ENCODE results near the gene LAPTM4A.
A peak's percentile ranks its signal among the peaks of the same experiment; 100 is the strongest.
"Not testable (repeated sequence)": the region's sequence is repeated elsewhere in the genome, so short reads cannot be mapped to it uniquely, and the experiment has no call there.

LAPTM4A gene

GRCh38 chr2:20051532-20052228 lies at the start of gene LAPTM4A:
TSS of gene LAPTM4A (minus strand) at chr2:20051628. CDS start at chr2:20051520, 108 bp downstream.
- peak; percentile 95 for DNase-seq

GRCh38 chr2:20100711-20101110 lies 49.3 kb upstream of the LAPTM4A start:
- no peak for DNase-seq

DNA sequence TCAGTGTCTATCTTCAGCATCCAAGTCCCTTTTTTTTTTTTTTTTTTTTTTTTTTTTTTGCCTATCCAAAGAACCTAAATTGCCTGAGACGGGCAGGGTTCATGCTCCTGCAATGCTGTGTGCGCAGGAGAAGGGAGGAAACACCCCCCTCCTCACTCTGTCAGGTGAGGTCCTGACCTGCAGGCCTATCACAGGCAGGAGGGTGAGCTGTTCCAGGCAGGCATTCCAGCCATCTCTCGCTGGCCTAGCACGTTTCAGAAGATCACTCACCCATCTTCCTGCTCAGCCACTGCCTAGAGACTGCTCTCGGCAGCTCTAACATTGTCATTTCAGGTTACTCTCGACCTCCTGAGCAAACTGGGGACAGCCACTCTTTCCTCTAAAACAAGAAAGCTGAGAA lies 48.4 kb upstream of the LAPTM4A start:
- no peak for DNase-seq

DNA sequence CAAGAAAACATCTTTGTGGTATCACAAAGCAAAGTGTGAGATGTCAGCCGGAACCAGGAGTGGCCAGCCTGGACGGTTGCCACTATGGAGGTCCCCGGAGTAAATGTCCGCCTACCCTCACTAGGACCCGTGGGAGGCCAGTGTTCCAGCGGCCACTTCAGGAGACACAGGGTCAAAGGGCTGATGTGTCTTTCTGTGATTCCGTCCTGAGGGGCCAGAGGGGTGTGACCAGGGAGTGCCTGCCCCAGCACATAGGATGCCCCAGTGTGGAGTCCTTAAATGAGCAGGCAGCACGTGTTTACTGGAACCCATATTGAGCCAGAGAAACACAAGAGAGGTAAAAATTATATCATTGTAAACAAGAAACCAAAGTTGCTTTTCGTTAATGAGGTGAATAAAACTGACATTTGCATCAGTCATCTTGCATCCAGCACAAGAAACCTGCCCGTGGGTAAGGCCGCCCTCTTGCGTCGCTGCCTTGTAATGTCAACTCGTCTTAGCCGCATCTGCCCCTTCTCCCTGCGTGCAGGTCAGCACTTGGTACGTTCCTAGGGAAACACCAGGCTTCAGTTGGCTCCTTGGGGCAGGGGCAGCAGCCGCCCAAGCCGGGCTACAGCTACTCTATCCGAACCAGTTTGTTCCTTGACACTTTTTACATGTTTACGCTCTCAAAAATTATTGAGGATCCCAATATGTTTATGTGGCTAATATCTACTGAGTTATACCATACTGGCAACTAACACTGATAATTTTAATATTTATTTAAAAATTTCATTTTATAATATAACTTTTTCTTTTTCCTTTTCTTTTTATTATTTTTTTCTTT lies 46.7 kb upstream of the LAPTM4A start:
- peak; percentile 88 for DNase-seq

DNA sequence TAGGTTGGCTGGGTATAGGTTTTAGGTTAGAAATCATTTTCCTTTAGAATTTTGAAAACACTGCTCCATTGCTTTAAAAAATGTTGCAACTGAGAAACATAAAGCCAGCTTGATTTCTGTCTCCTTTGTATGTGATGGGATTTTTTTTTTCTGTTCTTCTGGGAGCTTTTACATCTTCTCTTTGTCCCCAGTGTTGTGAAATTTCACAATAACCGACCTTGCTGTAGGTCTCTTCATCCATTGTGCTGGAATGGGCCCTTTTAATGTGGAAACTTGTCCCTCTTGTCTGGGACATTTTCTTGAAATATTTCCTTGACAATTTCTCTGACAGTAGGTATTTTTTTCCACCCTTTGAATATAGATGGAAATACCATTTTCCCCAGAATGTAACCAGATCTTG lies 44.0 kb upstream of the LAPTM4A start:
- no peak for DNase-seq

DNA sequence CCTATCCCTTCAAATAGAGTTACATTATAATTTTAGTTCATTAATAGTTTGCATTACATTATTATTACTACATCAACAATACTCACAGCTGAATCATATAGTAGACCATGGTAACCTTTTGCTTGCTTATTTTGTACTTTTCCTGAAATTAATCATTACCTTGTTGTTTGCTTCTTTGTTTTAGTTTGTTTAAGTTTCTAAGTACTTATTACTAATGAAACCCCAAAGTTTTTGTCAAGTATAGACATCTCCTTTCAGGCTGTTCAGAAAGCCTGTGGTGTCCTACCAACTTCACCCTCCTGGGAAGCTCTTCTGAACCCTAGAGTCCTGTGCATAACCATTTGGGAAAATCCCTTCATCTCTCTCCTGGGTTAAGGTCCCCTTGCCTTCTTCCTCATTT lies 43.5 kb upstream of the LAPTM4A start:
- no peak for DNase-seq

DNA sequence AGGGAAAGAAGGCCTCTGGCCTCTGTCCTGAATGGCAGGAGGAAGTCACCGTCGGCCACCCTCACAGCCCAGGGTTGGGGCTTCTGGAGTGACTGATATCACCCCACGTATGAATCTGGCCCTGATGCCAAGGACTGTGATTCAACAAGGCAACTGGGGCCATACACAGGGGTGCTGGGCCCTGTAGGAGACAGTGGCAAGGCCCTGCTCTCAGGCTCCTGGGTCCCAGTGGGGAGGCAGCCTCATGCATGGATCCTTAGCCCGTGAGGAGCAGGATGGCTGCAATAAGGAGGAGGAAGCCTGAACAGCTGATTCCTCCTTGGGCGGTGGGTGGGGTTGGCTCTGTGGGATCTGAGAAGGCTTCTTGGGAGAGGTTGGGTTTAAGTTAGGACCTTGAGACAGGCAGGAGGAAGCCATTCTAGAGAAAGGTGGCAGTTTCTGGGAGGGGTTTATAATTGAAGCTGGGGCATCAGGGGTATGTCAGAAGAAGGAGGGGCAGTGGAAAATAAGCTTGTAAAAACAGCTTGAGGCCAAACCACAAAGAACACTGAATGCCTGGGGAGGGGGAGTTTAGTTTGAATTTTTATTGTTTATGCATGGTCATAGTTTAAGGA lies 42.8 kb upstream of the LAPTM4A start:
- no peak for DNase-seq

GRCh38 chr2:20093263-20094141 lies 42.1 kb upstream of the LAPTM4A start:
- no peak for DNase-seq

DNA sequence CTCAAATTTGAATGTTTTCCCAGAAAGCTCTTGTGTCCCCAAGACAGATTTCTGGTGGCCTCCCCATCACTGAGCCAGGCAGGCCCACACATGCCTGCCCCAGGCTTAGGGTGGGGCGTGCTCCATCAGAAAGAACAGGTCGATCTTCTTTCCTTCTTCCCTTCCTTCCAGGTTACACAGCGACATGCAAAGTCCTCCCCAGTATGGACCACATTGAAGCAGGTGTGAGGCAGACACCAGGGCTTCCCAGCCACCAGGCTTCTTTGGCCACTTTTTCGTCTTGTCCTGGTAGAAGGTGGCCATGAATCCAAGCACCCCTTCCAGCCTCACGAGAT lies 41.4 kb upstream of the LAPTM4A start:
- no peak for DNase-seq

DNA sequence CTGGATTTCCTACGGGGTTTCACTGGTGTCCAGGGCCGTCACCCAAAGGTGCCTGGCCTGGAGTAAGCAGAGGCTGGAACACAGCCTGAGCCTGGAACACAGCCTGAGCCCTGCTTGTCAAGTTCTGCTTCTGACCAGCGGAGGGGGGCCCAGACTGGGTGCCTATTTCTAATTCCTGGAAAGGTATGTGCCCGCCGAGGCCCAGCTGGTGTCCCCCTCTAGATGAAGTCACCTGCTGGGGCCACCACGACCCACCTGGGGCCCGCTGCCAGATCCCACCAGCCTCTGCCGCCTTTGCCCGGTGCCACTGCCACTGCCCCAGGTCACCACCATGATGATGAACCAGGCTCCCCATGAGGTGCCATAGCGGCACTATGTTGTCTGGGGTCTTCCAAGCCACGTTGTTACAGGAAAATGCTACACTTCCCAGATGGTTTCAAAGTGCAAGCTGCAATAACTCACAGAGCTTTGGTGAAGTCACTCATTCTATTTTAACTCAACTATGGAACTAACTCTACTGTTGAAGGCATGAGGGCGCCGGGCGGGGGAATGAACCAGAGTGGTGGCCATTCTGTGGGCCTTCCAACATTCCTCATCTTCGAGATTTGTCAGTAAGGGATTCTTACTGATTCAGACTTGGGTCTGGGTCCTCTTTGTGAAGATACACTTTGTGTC lies 40.9 kb upstream of the LAPTM4A start:
- no peak for DNase-seq

- DNase-seq: no peak
These were observed 40.0 kb upstream of the LAPTM4A start for GRCh38 chr2:20091305-20091991.

DNA sequence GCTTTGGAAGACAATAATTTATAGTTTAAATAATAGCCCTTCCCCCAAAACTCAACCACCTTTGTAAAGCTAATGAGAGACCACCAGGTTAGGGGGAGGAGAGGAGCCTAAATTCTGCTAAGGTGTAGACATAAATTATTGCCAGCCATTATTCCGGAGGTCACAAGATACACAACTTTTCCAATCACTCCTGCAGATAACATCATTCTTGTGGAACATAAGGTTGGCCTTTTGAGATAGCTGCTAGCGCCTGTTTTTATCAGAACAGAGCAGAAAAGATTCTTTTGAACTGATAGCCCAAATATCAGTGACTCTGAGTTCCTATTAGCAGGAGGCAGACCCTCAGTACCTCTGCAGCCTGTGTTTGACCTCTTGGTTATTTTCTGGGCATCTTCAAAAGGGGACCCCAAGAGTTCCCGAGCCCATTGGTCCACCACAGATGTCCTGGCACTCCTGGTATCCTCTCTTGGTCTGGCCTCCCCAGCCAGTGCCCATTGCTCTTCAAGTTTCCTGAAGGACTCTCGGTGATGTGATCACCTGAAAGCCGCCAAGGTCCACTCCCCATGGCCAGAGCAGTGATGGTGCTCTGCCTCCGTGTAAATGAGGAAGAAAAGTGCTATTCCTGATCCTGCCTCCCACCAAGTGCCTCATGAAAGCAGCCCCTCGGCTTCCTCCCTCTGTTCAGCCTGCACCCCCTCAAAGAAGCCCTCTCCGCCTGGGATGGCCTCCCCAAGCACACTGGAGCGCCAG lies 38.5 kb upstream of the LAPTM4A start:
- DNase-seq: no peak

- DNase-seq: not testable (repeated sequence)
These were observed 34.5 kb upstream of the LAPTM4A start for GRCh38 chr2:20085909-20086308.

DNA sequence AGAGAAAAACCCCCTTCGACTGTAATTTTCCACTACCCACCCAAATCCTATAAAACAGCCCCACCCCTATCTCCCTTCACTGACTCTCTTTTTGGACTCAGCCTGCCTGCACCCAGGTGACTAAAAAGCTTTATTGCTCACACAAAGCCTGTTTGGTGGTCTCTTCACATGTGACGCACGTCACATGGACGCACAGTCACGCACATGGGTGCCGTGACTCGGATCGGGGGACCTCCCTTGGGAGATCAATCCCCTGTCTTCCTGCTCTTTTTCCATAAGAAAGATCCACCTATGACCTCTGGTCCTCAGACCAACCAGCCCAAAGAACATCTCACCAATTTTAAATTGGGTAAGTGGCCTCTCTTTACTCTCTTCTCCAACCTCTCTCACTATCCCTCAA lies 31.4 kb upstream of the LAPTM4A start:
- not testable (repeated sequence) for DNase-seq

GRCh38 chr2:20081841-20082240 lies 30.4 kb upstream of the LAPTM4A start:
- no peak for DNase-seq

- DNase-seq: no peak
These were observed 29.5 kb upstream of the LAPTM4A start for GRCh38 chr2:20080839-20081415.

GRCh38 chr2:20080428-20080827 lies 29.0 kb upstream of the LAPTM4A start:
- DNase-seq: no peak

DNA sequence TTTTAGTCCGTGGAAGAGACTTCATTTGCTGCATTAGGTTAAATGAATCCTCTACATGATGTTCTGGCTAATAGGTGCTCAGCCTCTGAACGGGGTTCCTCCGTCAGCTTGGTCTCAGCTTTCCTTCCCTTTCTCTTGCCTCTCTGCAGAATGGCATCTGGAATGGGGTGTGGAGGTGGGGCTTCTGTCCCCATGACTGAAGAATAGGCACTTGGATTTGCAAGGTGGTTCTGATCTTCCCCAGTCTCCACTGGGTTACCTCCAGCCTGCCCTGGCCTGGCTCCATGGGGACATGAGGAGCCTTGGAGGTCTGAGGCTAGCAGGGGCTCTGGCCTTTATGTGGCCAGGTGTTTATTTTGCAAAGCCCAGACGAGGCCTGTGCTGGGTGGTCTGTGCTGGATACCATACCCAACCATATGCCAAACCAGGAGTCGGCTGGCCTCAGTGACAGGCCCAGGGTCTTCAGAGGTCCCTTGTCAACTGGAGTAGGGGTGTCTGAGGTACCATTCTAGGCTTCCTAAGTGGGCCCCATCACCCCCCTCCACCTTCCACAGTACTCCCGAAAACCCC lies 28.2 kb upstream of the LAPTM4A start:
- DNase-seq: no peak

DNA sequence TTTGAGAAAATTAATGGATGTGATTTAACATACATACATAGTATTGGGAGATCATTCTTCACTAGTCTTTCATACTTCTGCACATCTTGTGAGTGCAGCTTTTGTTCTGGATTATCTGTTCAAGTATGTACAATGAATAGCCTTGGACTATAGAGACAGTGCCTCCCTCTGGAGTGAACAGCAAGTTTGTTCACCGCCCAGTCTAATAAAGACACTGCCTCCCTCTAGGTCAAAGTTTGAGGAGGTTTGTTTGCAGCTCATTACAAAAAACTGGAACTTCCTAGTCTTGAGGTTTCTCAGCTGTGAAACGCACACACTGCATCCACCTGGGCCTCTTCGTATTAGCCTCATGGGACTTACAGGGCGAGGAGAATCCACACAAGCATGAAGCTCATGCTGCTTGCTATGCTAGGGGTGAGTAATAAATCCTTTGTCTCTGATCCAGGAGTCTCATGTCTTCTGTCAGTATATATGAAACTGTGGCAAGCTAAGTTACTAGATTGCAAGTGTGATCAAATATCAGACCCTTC lies 26.0 kb upstream of the LAPTM4A start:
- no peak for DNase-seq

DNA sequence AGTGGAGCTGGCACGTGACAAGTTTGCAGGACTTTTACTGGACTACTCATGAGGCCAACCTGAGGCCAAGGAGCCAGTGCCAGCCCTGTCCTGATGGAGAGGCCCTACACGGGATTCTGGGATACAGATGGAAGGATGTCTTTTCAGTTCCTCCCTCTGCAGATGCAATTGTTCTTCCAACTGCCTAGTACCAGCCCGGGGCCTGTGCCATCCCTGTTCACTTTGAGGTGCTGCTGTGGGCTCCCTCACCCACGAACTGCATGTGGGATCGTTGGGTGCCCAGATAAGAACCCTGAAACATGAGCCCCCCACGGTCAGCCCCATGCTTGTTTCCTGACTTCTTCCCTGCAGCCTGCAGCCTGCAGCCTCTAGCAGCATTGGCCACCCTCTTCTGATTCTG lies 25.3 kb upstream of the LAPTM4A start:
- DNase-seq: no peak

All from NCI-H510A treated with DMSO at 0.1 percent for 48 hours (cell line).